Neural crest cell (in vitro differentiated cells): Measurements from ENCODE around the gene CSNK1A1. TPM values are rescaled to one million over a fixed set of nuclear protein-coding genes. Genes with fewer than 3 reads are reported as not detected.

ENCODE experiments used
- DNase-seq: peaks from one replicate; pipeline ENCODE4 v3.0.0; 2021; ENCODE audit warnings: low read depth, mixed read lengths, low spot score
- H3K27ac Mint-ChIP-seq: one replicate; pipeline ENCODE4 v1.8.0; 2021; ENCODE audit warnings: mild to moderate bottlenecking, mixed read lengths; ENCODE audit not compliant: unreplicated experiment
- H3K27me3 Mint-ChIP-seq: 2 replicates; pipeline ENCODE4 v1.8.0; 2021; ENCODE audit warnings: low read depth, mild to moderate bottlenecking, mixed read lengths
- H3K36me3 Mint-ChIP-seq: 2 replicates; pipeline ENCODE4 v1.8.0; 2021; ENCODE audit warnings: low read depth, mild to moderate bottlenecking, mixed read lengths
- H3K4me1 Mint-ChIP-seq: 2 replicates; pipeline ENCODE4 v1.8.0; 2021; ENCODE audit warnings: mixed read lengths
- H3K4me3 Mint-ChIP-seq: one replicate; pipeline ENCODE4 v1.8.0; 2021; ENCODE audit warnings: mild to moderate bottlenecking, mixed read lengths
- H3K9me3 Mint-ChIP-seq: 2 replicates; pipeline ENCODE4 v1.8.0; 2021; ENCODE audit warnings: mixed read lengths
- CTCF ChIP-seq: fragments of 200-600 bp; sonication (generic); conservative IDR thresholded peaks from 2 replicates; pipeline ENCODE4 v1.5.0; 2021; ENCODE audit warnings: antibody characterized with exemption, mild to moderate bottlenecking
- total RNA-seq: library from RNA; stranded (reverse); gene quantifications from 2 replicates; pipeline ENCODE4 v1.2.1, GENCODE V29; 2021

Gene CSNK1A1
- total RNA-seq, 1 donor from 2014 or later, result 218 TPM

GRCh38 chr5:149559706-149560105 is 8.5 kb upstream of the CSNK1A1 start:
- Mint-ChIP-seq H3K27ac (no peak overlapping the region), H3K27me3 (no peaks in the 10 kb centered on the region), H3K36me3 (no peaks in the 10 kb centered on the region), H3K9me3 (no peaks in the 10 kb centered on the region), H3K4me1 (peaks cover 25% of the 10 kb centered on the region), H3K4me3 (no peak overlapping the region)
- TF ChIP-seq CTCF, result no peak
- DNase-seq, result no peak

- H3K36me3 Mint-ChIP-seq, result peaks cover 8% of the 10 kb centered on the region
- no peak overlapping the region for H3K27ac Mint-ChIP-seq
- H3K27me3 Mint-ChIP-seq, result no peaks in the 10 kb centered on the region
- peaks cover 17% of the 10 kb centered on the region for H3K4me1 Mint-ChIP-seq
- H3K4me3 Mint-ChIP-seq, result peak overlapping the region; percentile 97
- no peaks in the 10 kb centered on the region for H3K9me3 Mint-ChIP-seq
- no peak for TF ChIP-seq CTCF
- DNase-seq, result no peak
These were observed 1.4 kb upstream of the CSNK1A1 start for GRCh38 chr5:149552553-149553160.

GRCh38 chr5:149552038-149552494 is 827 bp upstream of the CSNK1A1 start:
- Mint-ChIP-seq H3K9me3 (no peaks in the 10 kb centered on the region), H3K27ac (peak overlapping the region; percentile 99), H3K27me3 (no peaks in the 10 kb centered on the region), H3K4me1 (peaks cover 23% of the 10 kb centered on the region), H3K36me3 (peaks cover 11% of the 10 kb centered on the region), H3K4me3 (peak overlapping the region; percentile 97)
- DNase-seq, result no peak
- TF ChIP-seq CTCF, result peak; percentile 23

DNA sequence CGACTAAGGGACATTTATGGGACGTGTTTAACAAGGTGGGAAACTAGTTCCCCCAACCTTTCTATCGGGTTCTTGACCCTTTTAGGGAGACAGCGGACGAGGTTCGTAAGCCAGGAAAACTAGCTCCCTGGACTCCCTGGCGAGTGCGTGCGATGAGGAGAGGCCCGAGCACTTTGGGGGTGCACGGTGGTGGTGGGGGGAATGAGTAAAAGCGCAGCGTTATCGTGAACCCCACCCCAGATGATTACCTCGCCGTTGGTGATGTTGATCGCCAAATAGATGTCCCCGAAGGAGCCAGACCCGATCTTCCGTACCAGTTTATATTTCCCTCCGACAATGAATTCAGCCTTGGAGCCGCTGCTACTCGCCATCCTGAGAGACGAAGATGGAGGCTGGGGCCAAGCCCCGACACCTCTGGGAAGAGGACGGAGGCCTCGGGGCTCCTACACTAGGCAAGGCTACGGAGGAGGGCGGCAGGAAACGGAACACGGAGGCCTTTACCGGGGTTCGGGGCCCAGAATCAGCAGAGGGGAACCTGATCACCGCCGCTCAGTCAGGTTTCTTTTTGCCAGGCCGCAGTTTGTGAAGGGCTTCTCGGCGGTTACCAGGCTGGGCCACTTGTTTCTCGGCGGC is 529 bp downstream of the CSNK1A1 start:
- TF ChIP-seq CTCF, result no peak
- H3K27me3 Mint-ChIP-seq, result no peaks in the 10 kb centered on the region
- H3K36me3 Mint-ChIP-seq, result peaks cover 14% of the 10 kb centered on the region

DNA sequence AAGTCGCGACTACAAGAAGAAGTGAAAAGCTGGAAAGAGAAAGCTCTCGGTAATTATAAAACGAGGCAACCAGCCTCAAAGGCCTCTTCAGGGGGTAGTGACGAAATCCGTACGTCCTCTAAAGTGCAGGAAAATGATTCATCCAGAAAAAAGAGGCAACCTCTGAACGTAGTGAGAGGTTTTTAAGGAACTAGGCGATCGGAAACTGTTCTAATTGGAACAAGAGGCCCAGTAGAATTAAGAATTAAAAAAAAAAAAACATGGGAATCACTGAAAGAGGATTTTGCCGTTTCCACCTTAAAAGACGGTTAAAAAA is 1.0 kb downstream of the CSNK1A1 start:
- H3K36me3 Mint-ChIP-seq, result peaks cover 16% of the 10 kb centered on the region
- H3K27ac Mint-ChIP-seq, result peak overlapping the region; percentile 99
- H3K4me1 Mint-ChIP-seq, result peaks cover 32% of the 10 kb centered on the region
- no peaks in the 10 kb centered on the region for H3K27me3 Mint-ChIP-seq
- TF ChIP-seq CTCF, result no peak
- no peak for DNase-seq
- peak overlapping the region; percentile 97 for H3K4me3 Mint-ChIP-seq
- H3K9me3 Mint-ChIP-seq, result no peaks in the 10 kb centered on the region

More for the DNA sequence above, 529 bp downstream of the CSNK1A1 start:
- H3K4me3 Mint-ChIP-seq, result peak overlapping the region; percentile 97
- peaks cover 29% of the 10 kb centered on the region for H3K4me1 Mint-ChIP-seq
- peak overlapping the region; percentile 99 for H3K27ac Mint-ChIP-seq
- DNase-seq, result no peak
- no peaks in the 10 kb centered on the region for H3K9me3 Mint-ChIP-seq
